Panc1 (cell line): Measurements from ENCODE around the gene PRTN3.

Experiments used
- SIN3A ChIP-seq: IDR thresholded peaks from 2 replicates; pipeline ENCODE4 v1.6.1; 2012; ENCODE audit warnings: low read depth, mild to moderate bottlenecking, low read length, moderate library complexity, borderline replicate concordance; ENCODE audit not compliant: insufficient read depth
- TF ChIP-seq, protein P1 (sequence below): fragments of 450-650 bp; IDR thresholded peaks from 2 replicates; pipeline ENCODE4 v1.5.1; 2017; ENCODE audit warnings: mild to moderate bottlenecking
- TF ChIP-seq, protein P2 (sequence below), 2 experiments: IDR thresholded peaks; 2 replicates each; pipeline ENCODE4 v1.6.1; 2011 to 2012; ENCODE audit warnings: low read depth in 2 of 2, control low read depth in 1 of 2, low read length in 1 of 2, mild to moderate bottlenecking in 1 of 2, moderate library complexity in 1 of 2; ENCODE audit not compliant: insufficient read depth in 1 of 2

DNA sequence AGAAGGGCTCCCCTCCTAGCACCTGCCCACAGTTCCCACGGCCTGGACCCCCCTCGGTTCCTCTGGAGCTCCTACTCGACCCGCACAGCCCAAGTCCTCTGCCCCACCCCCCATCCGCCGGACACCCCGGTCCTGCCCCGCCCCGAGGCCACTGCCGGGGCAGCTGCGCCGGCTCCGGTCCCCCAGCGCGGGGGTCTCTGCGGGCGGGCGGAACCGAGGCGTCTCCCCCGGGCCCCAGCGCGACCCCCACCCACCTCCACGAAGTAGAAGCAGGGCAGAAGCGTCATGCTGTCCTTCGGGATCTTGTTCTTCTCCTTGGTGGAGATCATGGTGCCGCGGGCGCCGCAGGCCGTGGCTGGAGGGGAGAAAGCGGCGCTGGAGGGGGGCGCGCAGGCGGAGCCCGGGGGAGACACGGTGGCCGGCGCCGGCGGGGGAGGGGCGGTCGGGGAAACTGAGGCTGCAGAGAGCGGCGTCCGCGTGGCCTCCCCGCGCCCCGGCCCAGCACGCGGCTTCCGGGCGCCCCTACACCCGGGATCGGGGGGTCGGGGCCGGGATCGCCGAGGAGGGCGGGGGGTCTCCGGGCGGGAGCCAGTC is 19.5 kb upstream of the PRTN3 start:
- TF ChIP-seq, protein P1, sequence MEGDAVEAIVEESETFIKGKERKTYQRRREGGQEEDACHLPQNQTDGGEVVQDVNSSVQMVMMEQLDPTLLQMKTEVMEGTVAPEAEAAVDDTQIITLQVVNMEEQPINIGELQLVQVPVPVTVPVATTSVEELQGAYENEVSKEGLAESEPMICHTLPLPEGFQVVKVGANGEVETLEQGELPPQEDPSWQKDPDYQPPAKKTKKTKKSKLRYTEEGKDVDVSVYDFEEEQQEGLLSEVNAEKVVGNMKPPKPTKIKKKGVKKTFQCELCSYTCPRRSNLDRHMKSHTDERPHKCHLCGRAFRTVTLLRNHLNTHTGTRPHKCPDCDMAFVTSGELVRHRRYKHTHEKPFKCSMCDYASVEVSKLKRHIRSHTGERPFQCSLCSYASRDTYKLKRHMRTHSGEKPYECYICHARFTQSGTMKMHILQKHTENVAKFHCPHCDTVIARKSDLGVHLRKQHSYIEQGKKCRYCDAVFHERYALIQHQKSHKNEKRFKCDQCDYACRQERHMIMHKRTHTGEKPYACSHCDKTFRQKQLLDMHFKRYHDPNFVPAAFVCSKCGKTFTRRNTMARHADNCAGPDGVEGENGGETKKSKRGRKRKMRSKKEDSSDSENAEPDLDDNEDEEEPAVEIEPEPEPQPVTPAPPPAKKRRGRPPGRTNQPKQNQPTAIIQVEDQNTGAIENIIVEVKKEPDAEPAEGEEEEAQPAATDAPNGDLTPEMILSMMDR, result no peak
- no peak for TF ChIP-seq SIN3A
- TF ChIP-seq, protein P2, sequence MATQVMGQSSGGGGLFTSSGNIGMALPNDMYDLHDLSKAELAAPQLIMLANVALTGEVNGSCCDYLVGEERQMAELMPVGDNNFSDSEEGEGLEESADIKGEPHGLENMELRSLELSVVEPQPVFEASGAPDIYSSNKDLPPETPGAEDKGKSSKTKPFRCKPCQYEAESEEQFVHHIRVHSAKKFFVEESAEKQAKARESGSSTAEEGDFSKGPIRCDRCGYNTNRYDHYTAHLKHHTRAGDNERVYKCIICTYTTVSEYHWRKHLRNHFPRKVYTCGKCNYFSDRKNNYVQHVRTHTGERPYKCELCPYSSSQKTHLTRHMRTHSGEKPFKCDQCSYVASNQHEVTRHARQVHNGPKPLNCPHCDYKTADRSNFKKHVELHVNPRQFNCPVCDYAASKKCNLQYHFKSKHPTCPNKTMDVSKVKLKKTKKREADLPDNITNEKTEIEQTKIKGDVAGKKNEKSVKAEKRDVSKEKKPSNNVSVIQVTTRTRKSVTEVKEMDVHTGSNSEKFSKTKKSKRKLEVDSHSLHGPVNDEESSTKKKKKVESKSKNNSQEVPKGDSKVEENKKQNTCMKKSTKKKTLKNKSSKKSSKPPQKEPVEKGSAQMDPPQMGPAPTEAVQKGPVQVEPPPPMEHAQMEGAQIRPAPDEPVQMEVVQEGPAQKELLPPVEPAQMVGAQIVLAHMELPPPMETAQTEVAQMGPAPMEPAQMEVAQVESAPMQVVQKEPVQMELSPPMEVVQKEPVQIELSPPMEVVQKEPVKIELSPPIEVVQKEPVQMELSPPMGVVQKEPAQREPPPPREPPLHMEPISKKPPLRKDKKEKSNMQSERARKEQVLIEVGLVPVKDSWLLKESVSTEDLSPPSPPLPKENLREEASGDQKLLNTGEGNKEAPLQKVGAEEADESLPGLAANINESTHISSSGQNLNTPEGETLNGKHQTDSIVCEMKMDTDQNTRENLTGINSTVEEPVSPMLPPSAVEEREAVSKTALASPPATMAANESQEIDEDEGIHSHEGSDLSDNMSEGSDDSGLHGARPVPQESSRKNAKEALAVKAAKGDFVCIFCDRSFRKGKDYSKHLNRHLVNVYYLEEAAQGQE (IDR thresholded peaks at IDR 0.05; ENCODE audit: insufficient read depth in 1 of 2, low read depth in 2 of 2, low read length in 1 of 2), result no peak
